ENCODE results near the gene NPAS3. TPM values are rescaled to one million over a fixed set of nuclear protein-coding genes. Genes with fewer than 3 reads are reported as not detected.
A peak's percentile ranks its signal among the peaks of the same experiment; 100 is the strongest.

Gene NPAS3
- total RNA-seq, 1 donor from 2014 or later: 0.95 TPM

GRCh38 chr14:33404964-33405574 is 466.4 kb downstream of the NPAS3 start:
- no peak for DNase-seq
- Histone ChIP-seq H3K27ac (peak overlapping the region; percentile 58), H3K27me3 (ENCODE audit: low read depth) (no peaks in the 10 kb centered on the region), H3K4me1 (peaks cover 11% of the 10 kb centered on the region), H3K4me3 (no peak overlapping the region), H3K9me3 (peaks cover 4% of the 10 kb centered on the region), H3K36me3 (no peaks in the 10 kb centered on the region)
- intact Hi-C loops (cut with DNase I): no loop called here
- TF ChIP-seq, protein P1, sequence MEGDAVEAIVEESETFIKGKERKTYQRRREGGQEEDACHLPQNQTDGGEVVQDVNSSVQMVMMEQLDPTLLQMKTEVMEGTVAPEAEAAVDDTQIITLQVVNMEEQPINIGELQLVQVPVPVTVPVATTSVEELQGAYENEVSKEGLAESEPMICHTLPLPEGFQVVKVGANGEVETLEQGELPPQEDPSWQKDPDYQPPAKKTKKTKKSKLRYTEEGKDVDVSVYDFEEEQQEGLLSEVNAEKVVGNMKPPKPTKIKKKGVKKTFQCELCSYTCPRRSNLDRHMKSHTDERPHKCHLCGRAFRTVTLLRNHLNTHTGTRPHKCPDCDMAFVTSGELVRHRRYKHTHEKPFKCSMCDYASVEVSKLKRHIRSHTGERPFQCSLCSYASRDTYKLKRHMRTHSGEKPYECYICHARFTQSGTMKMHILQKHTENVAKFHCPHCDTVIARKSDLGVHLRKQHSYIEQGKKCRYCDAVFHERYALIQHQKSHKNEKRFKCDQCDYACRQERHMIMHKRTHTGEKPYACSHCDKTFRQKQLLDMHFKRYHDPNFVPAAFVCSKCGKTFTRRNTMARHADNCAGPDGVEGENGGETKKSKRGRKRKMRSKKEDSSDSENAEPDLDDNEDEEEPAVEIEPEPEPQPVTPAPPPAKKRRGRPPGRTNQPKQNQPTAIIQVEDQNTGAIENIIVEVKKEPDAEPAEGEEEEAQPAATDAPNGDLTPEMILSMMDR (IDR thresholded peaks at IDR 0.05): no peak
- ATAC-seq: no peak

DNA sequence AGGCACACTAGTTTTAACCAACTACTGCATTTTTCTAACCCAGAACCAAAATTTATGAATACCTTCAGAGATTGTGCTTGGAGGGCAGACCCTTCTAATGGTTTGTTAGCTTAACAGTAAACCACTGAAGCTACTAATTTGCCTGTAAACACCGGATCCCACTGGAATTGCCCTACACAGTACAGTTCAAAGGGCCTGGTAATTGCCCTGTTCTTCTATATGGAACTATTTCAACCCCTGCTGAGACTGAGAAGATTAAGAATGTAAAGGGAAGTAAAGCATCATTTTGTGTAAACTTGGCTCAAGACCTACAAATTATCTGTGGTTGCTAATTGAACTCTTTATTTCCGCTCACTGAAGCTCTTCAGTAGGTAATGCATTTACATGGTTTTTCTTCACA is 468.1 kb downstream of the NPAS3 start:
- intact Hi-C loops (cut with DNase I): no loop called here
- Histone ChIP-seq H3K4me3 (no peak overlapping the region), H3K27me3 (ENCODE audit: low read depth) (no peaks in the 10 kb centered on the region), H3K4me1 (peaks cover 11% of the 10 kb centered on the region), H3K27ac (no peak overlapping the region), H3K36me3 (no peaks in the 10 kb centered on the region), H3K9me3 (peaks cover 4% of the 10 kb centered on the region)
- DNase-seq (no peak), ATAC-seq (no peak)
- TF ChIP-seq, protein P1 (IDR thresholded peaks at IDR 0.05): no peak

GRCh38 chr14:33408291-33408690 is 469.6 kb downstream of the NPAS3 start:
- H3K4me1 ChIP-seq: peaks cover 4% of the 10 kb centered on the region
- TF ChIP-seq, protein P1 (IDR thresholded peaks at IDR 0.05): no peak
- H3K27ac ChIP-seq: no peak overlapping the region
- intact Hi-C loops (cut with DNase I): no loop called here
- no peaks in the 10 kb centered on the region for H3K36me3 ChIP-seq
- DNase-seq (no peak), ATAC-seq (no peak)
- H3K9me3 ChIP-seq: peaks cover 4% of the 10 kb centered on the region
- H3K4me3 ChIP-seq: no peak overlapping the region
- no peaks in the 10 kb centered on the region for H3K27me3 ChIP-seq (ENCODE audit: low read depth)

DNA sequence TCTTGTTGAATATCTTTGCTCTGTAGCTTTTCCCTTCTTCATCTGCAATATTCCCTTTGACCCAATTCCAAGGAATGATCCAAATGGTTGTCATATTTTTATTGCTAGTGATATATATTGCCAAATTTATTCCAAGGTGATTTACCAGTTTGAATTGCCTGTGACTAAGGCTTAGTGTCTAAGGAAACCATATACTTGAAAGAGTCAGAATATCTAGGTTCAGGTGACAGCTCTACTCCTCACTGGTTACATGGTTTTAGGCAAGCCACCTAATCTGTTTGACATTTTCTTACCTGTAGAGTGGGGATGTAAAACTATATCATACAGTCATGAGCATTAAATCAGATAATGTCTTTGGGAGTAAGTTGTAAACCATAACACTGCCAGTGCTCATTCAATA is 473.8 kb downstream of the NPAS3 start:
- Histone ChIP-seq H3K27me3 (ENCODE audit: low read depth) (no peaks in the 10 kb centered on the region), H3K9me3 (no peaks in the 10 kb centered on the region), H3K4me3 (no peak overlapping the region), H3K36me3 (no peaks in the 10 kb centered on the region), H3K27ac (no peak overlapping the region), H3K4me1 (no peaks in the 10 kb centered on the region)
- ATAC-seq (no peak), DNase-seq (no peak)
- intact Hi-C loops (cut with DNase I): no loop called here
- TF ChIP-seq, protein P1 (IDR thresholded peaks at IDR 0.05): no peak

GRCh38 chr14:33413381-33413780 is 474.7 kb downstream of the NPAS3 start:
- TF ChIP-seq, protein P1 (IDR thresholded peaks at IDR 0.05): no peak
- no peaks in the 10 kb centered on the region for H3K9me3 ChIP-seq
- H3K27me3 ChIP-seq (ENCODE audit: low read depth): no peaks in the 10 kb centered on the region
- no peak overlapping the region for H3K27ac ChIP-seq
- DNase-seq (no peak), ATAC-seq (no peak)
- H3K36me3 ChIP-seq: no peaks in the 10 kb centered on the region
- intact Hi-C loops (cut with DNase I): no loop called here
- H3K4me1 ChIP-seq: no peaks in the 10 kb centered on the region
- no peak overlapping the region for H3K4me3 ChIP-seq
